GM12873 (cell line): ENCODE measurements around the gene CTIF.

Experiments used
- TF ChIP-seq, protein P1 (sequence below): IDR thresholded peaks from 2 replicates; pipeline ENCODE4 v1.5.1; 2012; ENCODE audit warnings: low read depth, mild to moderate bottlenecking, moderate library complexity, low read length, control low read depth; ENCODE audit not compliant: insufficient read depth; ENCODE audit errors: missing control alignments

The CTIF gene

DNA sequence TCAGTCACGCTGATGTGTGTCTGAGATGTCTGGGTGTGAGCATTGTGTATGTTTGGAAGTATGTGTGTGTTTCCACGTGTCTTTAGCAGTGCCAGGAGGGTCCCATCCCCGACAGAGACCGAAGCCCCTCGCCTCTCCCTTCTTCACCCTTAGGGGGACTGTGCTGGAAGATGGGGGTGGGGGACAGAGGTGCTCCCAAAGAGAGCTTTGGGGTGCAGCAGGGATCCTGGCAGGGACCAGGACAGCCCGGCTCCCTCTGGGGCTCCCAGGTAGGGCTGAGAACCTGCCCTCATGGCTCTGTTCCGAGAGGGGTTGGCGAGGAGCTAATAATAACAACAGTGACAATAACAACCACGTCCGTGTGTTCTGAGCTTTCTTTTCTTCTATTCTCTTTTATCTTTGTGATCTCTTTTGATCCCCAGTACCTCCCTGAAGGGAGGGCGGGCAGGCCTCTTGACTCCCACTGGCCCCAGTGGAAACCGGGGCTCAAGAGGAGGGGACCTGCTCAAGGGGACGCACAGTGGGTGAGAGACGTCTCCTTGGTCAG is 354.3 kb downstream of the CTIF start:
- TF ChIP-seq, protein P1, sequence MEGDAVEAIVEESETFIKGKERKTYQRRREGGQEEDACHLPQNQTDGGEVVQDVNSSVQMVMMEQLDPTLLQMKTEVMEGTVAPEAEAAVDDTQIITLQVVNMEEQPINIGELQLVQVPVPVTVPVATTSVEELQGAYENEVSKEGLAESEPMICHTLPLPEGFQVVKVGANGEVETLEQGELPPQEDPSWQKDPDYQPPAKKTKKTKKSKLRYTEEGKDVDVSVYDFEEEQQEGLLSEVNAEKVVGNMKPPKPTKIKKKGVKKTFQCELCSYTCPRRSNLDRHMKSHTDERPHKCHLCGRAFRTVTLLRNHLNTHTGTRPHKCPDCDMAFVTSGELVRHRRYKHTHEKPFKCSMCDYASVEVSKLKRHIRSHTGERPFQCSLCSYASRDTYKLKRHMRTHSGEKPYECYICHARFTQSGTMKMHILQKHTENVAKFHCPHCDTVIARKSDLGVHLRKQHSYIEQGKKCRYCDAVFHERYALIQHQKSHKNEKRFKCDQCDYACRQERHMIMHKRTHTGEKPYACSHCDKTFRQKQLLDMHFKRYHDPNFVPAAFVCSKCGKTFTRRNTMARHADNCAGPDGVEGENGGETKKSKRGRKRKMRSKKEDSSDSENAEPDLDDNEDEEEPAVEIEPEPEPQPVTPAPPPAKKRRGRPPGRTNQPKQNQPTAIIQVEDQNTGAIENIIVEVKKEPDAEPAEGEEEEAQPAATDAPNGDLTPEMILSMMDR: no peak

- TF ChIP-seq, protein P1: no peak
These were observed 355.1 kb downstream of the CTIF start for GRCh38 chr18:48893608-48894600.

GRCh38 chr18:48894799-48895346 is 356.0 kb downstream of the CTIF start:
- TF ChIP-seq, protein P1: no peak

DNA sequence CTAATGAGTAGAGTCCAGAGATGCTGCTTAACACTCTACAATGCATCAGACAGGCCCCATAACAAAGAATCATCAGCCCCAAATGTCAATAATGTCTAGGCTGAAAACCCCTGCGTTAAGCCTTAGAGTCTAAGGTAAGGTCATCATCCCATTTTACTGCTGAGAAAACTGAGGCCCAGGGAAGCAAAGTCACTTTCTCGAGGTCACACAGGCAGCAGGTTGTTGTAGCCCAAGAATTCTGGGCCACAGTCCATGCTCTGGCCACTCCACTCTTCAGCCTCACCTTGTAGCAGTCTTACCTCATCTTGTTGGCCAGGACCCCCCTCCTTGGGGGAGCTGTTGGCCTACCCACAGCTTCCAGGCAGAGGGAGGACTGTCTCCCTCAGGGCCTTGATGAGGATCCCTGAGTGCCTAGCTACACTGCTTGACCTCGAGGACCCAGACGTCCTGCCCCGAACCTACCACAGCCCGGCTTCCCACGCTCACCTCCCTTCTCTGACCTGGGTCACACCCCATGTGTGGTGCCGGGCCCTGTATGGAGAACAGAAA is 357.6 kb downstream of the CTIF start:
- TF ChIP-seq, protein P1: no peak

GRCh38 chr18:48896875-48897511 is 358.2 kb downstream of the CTIF start:
- TF ChIP-seq, protein P1: peak; percentile 25

- TF ChIP-seq, protein P1: no peak
These were observed 358.7 kb downstream of the CTIF start for GRCh38 chr18:48897531-48897930.
